HFF-Myc (cell line): ENCODE results near the gene APOD.
"Not testable (repeated sequence)": the region's sequence is repeated elsewhere in the genome, so short reads cannot be mapped to it uniquely, and the experiment has no call there.

ENCODE experiments used
- DNase-seq: peaks from one replicate; pipeline ENCODE4 v3.0.0-alpha.2; 2011; ENCODE audit warnings: low read depth; ENCODE audit errors: extremely low read depth
- H3K4me3 ChIP-seq: replicated peaks from 2 replicates; pipeline ENCODE4 v1.5.1; 2011; ENCODE audit warnings: low read depth, mild to moderate bottlenecking, control low read depth, low read length
- CTCF ChIP-seq: IDR thresholded peaks from 2 replicates; pipeline ENCODE4 v1.5.1; 2012; ENCODE audit warnings: mild to moderate bottlenecking, low read depth, low read length, control low read depth; ENCODE audit errors: missing control alignments

APOD gene

GRCh38 chr3:195621095-195621494, 37.4 kb upstream of the APOD start:
- H3K4me3 ChIP-seq, DNase-seq: not testable (repeated sequence)

- not testable (repeated sequence) for H3K4me3 ChIP-seq, DNase-seq
Observed at GRCh38 chr3:195620476-195620875, 36.7 kb upstream of the APOD start.

- not testable (repeated sequence) for H3K4me3 ChIP-seq, DNase-seq
Observed at GRCh38 chr3:195619591-195620369, 36.0 kb upstream of the APOD start.

- H3K4me3 ChIP-seq, DNase-seq: not testable (repeated sequence)
Observed at GRCh38 chr3:195617784-195618659, 34.3 kb upstream of the APOD start.

GRCh38 chr3:195617134-195617533, 33.4 kb upstream of the APOD start:
- H3K4me3 ChIP-seq, DNase-seq: not testable (repeated sequence)

- TF ChIP-seq CTCF = no peak
- H3K4me3 ChIP-seq = no peak overlapping the region
- no peak for DNase-seq
Observed at GRCh38 chr3:195616681-195617080, 32.9 kb upstream of the APOD start.

GRCh38 chr3:195615952-195616537, 32.3 kb upstream of the APOD start:
- H3K4me3 ChIP-seq, DNase-seq: not testable (repeated sequence)

- DNase-seq, H3K4me3 ChIP-seq: not testable (repeated sequence)
Observed at GRCh38 chr3:195614672-195615504, 31.1 kb upstream of the APOD start.

GRCh38 chr3:195613468-195614069, 29.8 kb upstream of the APOD start:
- no peak for TF ChIP-seq CTCF
- no peak for DNase-seq

GRCh38 chr3:195612075-195612800, 28.5 kb upstream of the APOD start:
- H3K4me3 ChIP-seq = no peak overlapping the region
- no peak for DNase-seq
- no peak for TF ChIP-seq CTCF

More at GRCh38 chr3:195613468-195614069, 29.8 kb upstream of the APOD start:
- no peak overlapping the region for H3K4me3 ChIP-seq
